ENCODE data around the gene CCDC182.

GRCh38 chr17:57723427-57724025, 21.6 kb downstream of the CCDC182 start:
- TF ChIP-seq, protein P1, sequence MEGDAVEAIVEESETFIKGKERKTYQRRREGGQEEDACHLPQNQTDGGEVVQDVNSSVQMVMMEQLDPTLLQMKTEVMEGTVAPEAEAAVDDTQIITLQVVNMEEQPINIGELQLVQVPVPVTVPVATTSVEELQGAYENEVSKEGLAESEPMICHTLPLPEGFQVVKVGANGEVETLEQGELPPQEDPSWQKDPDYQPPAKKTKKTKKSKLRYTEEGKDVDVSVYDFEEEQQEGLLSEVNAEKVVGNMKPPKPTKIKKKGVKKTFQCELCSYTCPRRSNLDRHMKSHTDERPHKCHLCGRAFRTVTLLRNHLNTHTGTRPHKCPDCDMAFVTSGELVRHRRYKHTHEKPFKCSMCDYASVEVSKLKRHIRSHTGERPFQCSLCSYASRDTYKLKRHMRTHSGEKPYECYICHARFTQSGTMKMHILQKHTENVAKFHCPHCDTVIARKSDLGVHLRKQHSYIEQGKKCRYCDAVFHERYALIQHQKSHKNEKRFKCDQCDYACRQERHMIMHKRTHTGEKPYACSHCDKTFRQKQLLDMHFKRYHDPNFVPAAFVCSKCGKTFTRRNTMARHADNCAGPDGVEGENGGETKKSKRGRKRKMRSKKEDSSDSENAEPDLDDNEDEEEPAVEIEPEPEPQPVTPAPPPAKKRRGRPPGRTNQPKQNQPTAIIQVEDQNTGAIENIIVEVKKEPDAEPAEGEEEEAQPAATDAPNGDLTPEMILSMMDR (IDR thresholded peaks at IDR 0.05): no peak
- TF ChIP-seq POLR2AphosphoS5 (IDR thresholded peaks at IDR 0.05; ENCODE audit: low read depth, low read length) (no peak), FOSL2 (IDR thresholded peaks at IDR 0.05; ENCODE audit: borderline replicate concordance, low read depth) (no peak)

Measured in SK-N-SH (cell line).